PFSK-1 (cell line): ENCODE results near the gene SH2D3C.

Source experiments
- FOXP2 ChIP-seq: optimal IDR thresholded peaks from 2 replicates; pipeline ENCODE3; 2011; ENCODE audit warnings: borderline replicate concordance, control low read depth, inconsistent platforms; ENCODE audit not compliant: insufficient read depth; ENCODE audit errors: extremely low read length, extremely low read depth
- POLR2AphosphoS5 ChIP-seq: IDR thresholded peaks from 2 replicates; pipeline ENCODE4 v1.6.1; 2012; ENCODE audit warnings: low read depth, mild to moderate bottlenecking, control low read depth, low read length, moderate library complexity
- SIN3A ChIP-seq: IDR thresholded peaks from 2 replicates; pipeline ENCODE4 v1.6.1; 2012; ENCODE audit warnings: mild to moderate bottlenecking, low read length, moderate library complexity, borderline replicate concordance; ENCODE audit not compliant: insufficient read depth
- TAF1 ChIP-seq: IDR thresholded peaks from 2 replicates; pipeline ENCODE4 v1.6.1; 2012; ENCODE audit warnings: low read length, control low read depth, borderline replicate concordance; ENCODE audit not compliant: insufficient read depth
- TF ChIP-seq, protein P1 (sequence below), 2 experiments: IDR thresholded peaks; 2 replicates each; pipeline versions ENCODE4 v1.6.1 to v1.8.0; 2011 to 2012; ENCODE audit warnings: low read depth in 2 of 2, low read length in 2 of 2, control low read depth in 1 of 2, inconsistent platforms in 1 of 2, mild to moderate bottlenecking in 1 of 2, moderate library complexity in 1 of 2; ENCODE audit not compliant: insufficient read depth in 1 of 2

The SH2D3C gene

DNA sequence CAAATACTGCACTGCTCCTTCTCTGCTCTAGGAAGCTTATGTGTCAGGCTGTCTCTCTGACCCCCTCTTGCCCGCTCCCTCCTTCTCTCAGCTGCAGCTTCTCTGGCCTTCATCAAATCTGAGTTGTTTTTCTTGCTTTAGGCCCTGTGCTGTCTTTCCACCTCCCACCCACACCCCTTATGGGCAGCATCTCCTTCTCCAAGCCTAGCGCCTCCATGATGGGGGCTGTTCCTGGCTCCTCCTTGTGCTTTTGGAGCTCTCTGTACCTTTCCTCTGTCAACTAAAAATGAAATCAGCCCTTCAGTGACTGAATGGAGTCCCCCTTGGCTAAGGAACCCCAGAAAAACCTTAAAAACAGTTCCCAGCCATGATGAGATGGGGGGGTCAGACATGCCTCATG, 78.3 kb downstream of the SH2D3C start:
- TF ChIP-seq, protein P1, sequence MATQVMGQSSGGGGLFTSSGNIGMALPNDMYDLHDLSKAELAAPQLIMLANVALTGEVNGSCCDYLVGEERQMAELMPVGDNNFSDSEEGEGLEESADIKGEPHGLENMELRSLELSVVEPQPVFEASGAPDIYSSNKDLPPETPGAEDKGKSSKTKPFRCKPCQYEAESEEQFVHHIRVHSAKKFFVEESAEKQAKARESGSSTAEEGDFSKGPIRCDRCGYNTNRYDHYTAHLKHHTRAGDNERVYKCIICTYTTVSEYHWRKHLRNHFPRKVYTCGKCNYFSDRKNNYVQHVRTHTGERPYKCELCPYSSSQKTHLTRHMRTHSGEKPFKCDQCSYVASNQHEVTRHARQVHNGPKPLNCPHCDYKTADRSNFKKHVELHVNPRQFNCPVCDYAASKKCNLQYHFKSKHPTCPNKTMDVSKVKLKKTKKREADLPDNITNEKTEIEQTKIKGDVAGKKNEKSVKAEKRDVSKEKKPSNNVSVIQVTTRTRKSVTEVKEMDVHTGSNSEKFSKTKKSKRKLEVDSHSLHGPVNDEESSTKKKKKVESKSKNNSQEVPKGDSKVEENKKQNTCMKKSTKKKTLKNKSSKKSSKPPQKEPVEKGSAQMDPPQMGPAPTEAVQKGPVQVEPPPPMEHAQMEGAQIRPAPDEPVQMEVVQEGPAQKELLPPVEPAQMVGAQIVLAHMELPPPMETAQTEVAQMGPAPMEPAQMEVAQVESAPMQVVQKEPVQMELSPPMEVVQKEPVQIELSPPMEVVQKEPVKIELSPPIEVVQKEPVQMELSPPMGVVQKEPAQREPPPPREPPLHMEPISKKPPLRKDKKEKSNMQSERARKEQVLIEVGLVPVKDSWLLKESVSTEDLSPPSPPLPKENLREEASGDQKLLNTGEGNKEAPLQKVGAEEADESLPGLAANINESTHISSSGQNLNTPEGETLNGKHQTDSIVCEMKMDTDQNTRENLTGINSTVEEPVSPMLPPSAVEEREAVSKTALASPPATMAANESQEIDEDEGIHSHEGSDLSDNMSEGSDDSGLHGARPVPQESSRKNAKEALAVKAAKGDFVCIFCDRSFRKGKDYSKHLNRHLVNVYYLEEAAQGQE (IDR thresholded peaks at IDR 0.05; ENCODE audit: insufficient read depth in 1 of 2, low read depth in 2 of 2, low read length in 2 of 2) = no peak
- no peak for TF ChIP-seq POLR2AphosphoS5
- TF ChIP-seq FOXP2 = no peak
- TF ChIP-seq SIN3A = no peak
- no peak for TF ChIP-seq TAF1

DNA sequence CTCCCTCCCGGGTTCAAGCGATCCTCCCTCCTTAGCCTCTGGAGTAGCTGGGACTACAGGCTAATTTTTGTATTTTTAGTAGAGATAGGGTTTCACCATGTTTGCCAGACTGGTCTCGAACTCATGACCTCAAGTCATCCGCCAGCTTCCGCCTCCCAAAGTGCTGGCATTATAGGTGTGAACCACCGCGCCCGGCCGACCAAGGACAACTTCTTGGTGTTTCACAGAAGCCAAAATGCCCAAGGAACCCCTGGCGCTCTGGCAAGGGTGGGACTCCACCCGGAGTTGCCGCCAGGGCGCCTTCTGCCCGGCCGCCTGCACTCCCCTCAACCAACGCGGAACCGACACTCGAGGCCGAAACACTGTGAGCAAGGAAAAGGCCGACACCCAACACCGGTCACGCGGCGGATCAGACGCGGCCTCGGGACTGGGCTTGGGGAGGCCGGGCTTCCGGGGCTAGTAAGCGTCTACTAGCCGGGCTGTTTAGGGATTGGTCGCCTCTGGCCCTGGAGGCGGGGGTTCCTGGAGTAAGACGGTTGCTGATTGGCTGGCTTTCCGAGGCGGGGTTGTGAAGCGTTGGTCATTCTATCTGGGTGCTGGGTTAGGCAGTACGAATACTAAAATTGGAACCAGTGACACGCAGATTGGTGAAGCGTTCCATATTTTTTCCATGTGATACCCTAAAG, 79.3 kb downstream of the SH2D3C start:
- TF ChIP-seq POLR2AphosphoS5 = no peak
- no peak for TF ChIP-seq FOXP2
- TF ChIP-seq SIN3A = no peak
- TF ChIP-seq, protein P1 (IDR thresholded peaks at IDR 0.05; ENCODE audit: insufficient read depth in 1 of 2, low read depth in 2 of 2, low read length in 2 of 2) = no peak
- TF ChIP-seq TAF1 = no peak

DNA sequence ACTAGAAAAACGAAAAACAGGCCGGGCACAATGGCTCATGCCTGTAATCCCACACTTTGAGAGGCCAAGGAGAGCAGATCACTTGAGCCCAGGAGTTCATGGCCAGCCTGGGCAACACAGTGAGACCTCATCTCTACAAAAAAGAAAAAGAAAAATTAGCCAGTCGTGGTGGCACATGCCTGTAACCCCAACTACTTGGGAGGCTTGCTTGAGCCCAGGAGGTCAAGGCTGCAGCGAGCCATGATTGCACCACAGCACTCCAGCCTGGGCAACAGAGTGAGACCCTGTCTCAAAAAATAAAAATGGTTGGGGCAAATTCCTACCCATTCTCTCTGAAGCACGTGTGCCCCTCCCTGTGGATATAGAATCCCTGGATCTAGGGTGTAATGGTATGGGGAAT, 80.1 kb downstream of the SH2D3C start:
- no peak for TF ChIP-seq FOXP2
- no peak for TF ChIP-seq SIN3A
- no peak for TF ChIP-seq TAF1
- TF ChIP-seq, protein P1 (IDR thresholded peaks at IDR 0.05; ENCODE audit: insufficient read depth in 1 of 2, low read depth in 2 of 2, low read length in 2 of 2) = no peak
- TF ChIP-seq POLR2AphosphoS5 = no peak

DNA sequence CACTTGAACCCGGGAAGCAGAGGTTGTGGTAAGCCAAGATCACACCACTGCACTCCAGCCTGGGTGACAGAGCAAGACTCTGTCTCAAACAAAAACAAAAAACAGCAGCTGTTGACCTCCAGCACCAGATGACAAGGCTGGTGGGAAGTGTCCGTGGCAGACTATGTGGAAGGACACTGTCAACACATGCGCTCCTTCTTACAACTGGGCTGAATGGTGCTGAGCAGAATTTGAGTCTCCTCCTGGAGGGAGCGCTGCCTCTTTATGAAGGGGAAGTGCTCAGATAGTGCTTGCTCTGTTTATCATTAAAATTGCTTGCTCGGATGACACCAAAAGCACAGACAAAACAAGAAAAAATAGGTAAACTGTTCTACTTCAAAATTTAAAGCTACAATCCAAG, 80.9 kb downstream of the SH2D3C start:
- TF ChIP-seq SIN3A = no peak
- TF ChIP-seq FOXP2 = no peak
- TF ChIP-seq TAF1 = no peak
- no peak for TF ChIP-seq POLR2AphosphoS5

DNA sequence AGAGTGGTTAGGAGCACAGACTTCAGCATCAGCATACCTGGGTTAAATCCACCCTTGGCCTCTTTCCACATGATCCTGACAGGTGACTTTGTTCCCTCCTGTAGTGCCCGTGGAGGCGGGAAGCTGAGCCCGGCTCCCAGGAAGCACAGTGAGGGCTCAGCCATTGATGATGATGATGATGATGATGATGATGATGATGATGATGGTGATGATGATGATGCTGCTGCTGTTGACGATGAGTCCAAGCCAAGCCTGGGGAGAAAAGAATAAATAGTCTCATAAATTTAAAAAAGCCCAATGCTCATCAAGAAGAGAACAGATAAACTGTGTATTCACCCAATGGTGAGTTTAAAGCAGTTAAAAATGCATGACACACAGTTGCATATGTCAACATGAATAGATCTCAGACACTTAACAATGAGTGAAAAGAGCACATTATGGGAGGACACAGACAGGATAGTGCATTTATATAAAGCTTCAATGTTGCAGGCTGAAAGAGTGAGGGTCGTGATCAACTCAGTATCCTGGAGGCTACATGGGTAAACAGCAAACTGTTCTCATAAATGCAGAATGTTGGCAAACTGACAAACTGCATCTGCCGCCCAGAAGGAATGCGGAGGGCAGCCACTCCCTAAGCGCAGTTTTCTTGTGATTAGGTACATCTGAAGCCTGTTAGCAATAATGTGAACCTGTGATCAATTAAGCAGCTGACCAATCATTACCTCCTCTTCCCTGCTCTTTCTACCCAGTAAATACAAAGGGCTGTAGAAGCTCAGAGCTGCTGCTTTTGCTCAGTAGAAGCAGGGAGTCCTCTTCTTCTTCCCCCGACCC, 83.4 kb downstream of the SH2D3C start:
- TF ChIP-seq, protein P1 (IDR thresholded peaks at IDR 0.05; ENCODE audit: insufficient read depth in 1 of 2, low read depth in 2 of 2, low read length in 2 of 2) = no peak
- TF ChIP-seq SIN3A (no peak), POLR2AphosphoS5 (no peak)
